A673 (cell line): ENCODE measurements around the gene NAAA. TPM values are rescaled to one million over a fixed set of nuclear protein-coding genes. Genes with fewer than 3 reads are reported as not detected.

Source experiments
- BruUV-seq: library from RNA; stranded (reverse); fragments of 400-500 nt; replicated peaks from 2 replicates; lab custom pipeline; 2021; lab: Mats Ljungman, UMichigan
- CTCF ChIA-PET: fragments of 300-600 bp; sonication (Branson Sonifier 250); formaldehyde crosslinking; loops from one replicate; lab custom pipeline; 2022; ENCODE audit warnings: antibody characterized with exemption; lab: Charles Lee
- POLR2A ChIA-PET: fragments of 300-600 bp; sonication (Branson Sonifier 250); formaldehyde crosslinking; loops from one replicate; lab custom pipeline; 2022; ENCODE audit warnings: antibody characterized with exemption; ENCODE audit not compliant: low non-redundant PET; lab: Charles Lee
- DNase-seq: peaks from one replicate; pipeline ENCODE4 v3.0.0-alpha.2; 2015; ENCODE audit warnings: low spot score
- H3K27ac ChIP-seq: fragments of 200-600 bp; sonication (generic); 2 replicates; pipeline ENCODE4 v1.5.1; 2016; ENCODE audit warnings: mixed run types, low read depth, mild to moderate bottlenecking, mixed read lengths, antibody characterized with exemption, low read length; ENCODE audit not compliant: poor library complexity, severe bottlenecking
- H3K27me3 ChIP-seq: fragments of 200-600 bp; sonication (generic); replicated peaks from 2 replicates; pipeline ENCODE4 v1.6.1; 2017; ENCODE audit warnings: mixed run types, low read depth, mild to moderate bottlenecking, mixed read lengths, antibody characterized with exemption, low read length; ENCODE audit not compliant: insufficient read depth, poor library complexity
- H3K36me3 ChIP-seq: fragments of 200-600 bp; sonication (generic); 2 replicates; pipeline ENCODE4 v1.6.1; 2016; ENCODE audit warnings: mixed run types, mild to moderate bottlenecking, mixed read lengths, antibody characterized with exemption, low read length; ENCODE audit not compliant: insufficient read depth, poor library complexity, severe bottlenecking
- H3K4me1 ChIP-seq: fragments of 200-600 bp; sonication (generic); 2 replicates; pipeline ENCODE4 v1.6.1; 2017; ENCODE audit warnings: mixed run types, mild to moderate bottlenecking, mixed read lengths, antibody characterized with exemption, low read length; ENCODE audit not compliant: insufficient read depth, poor library complexity, severe bottlenecking
- H3K4me3 ChIP-seq: fragments of 200-600 bp; sonication (generic); 2 replicates; pipeline ENCODE4 v1.5.1; 2016; ENCODE audit warnings: low read depth, mixed run types, mild to moderate bottlenecking, mixed read lengths, low read length; ENCODE audit not compliant: poor library complexity, severe bottlenecking
- H3K9me3 ChIP-seq: fragments of 200-600 bp; sonication (generic); 2 replicates; pipeline ENCODE4 v1.6.1; 2016; ENCODE audit warnings: mixed run types, low read depth, mild to moderate bottlenecking, mixed read lengths, antibody characterized with exemption, low read length; ENCODE audit not compliant: poor library complexity, severe bottlenecking
- EZH2 ChIP-seq: fragments of 200-600 bp; sonication (generic); IDR thresholded peaks from 2 replicates; pipeline ENCODE4 v1.6.1; 2017; ENCODE audit warnings: borderline replicate concordance, low read depth, mild to moderate bottlenecking, mixed read lengths, antibody characterized with exemption, low read length; ENCODE audit not compliant: poor library complexity, severe bottlenecking
- intact Hi-C: fragments of 100-400 bp; cut with micrococcal nuclease; formaldehyde crosslinking; loops from one replicate; pipeline ENCODE4 v1.10.0; 2022; ENCODE audit not compliant: unreplicated experiment
- total RNA-seq: library from RNA; stranded (reverse); gene quantifications from 2 replicates; pipeline ENCODE4 v1.2.3, GENCODE V29; 2021
- TF ChIP-seq, protein P1 (sequence below): fragments of 300-800, 200-600 bp; sonication (generic); conservative IDR thresholded peaks from 2 replicates; pipeline ENCODE4 v1.5.1; 2017; ENCODE audit warnings: low read depth, mild to moderate bottlenecking, antibody characterized with exemption, low read length, moderate library complexity, mixed read lengths

The NAAA gene
- total RNA-seq, 1 experiment from 2014 or later = 4.7 TPM

DNA sequence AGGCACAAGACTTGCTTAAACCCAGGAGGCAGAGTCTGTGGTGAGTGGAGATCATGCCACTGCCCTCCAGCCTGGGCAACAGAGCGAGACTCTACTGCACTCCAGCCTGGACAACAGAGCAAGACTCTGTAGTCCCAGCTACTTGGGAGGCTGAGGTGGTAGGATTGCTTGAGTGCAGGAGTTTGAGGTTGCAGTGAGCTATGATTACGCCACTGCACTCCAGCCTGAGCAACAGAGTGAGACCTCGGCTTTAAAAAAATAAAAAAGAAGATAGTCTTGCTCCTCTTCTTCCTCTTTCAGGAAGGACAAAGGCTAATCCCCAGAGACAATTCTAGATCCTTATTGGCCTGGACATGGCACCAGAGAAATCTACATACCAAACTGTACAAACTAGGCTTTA lies 32.8 kb downstream of the NAAA start:
- ChIA-PET CTCF (no interaction called here), POLR2A (interaction anchor here (0.6 kb wide), 2 partner anchors 12 to 393 kb away, joined by 3 read pairs; no protein-coding TSS in a partner anchor)
- no peaks in the 10 kb centered on the region for H3K27me3 ChIP-seq
- no peaks in the 10 kb centered on the region for H3K4me1 ChIP-seq
- intact Hi-C loops = no loop called here
- no peak overlapping the region for H3K27ac ChIP-seq
- TF ChIP-seq, protein P1, sequence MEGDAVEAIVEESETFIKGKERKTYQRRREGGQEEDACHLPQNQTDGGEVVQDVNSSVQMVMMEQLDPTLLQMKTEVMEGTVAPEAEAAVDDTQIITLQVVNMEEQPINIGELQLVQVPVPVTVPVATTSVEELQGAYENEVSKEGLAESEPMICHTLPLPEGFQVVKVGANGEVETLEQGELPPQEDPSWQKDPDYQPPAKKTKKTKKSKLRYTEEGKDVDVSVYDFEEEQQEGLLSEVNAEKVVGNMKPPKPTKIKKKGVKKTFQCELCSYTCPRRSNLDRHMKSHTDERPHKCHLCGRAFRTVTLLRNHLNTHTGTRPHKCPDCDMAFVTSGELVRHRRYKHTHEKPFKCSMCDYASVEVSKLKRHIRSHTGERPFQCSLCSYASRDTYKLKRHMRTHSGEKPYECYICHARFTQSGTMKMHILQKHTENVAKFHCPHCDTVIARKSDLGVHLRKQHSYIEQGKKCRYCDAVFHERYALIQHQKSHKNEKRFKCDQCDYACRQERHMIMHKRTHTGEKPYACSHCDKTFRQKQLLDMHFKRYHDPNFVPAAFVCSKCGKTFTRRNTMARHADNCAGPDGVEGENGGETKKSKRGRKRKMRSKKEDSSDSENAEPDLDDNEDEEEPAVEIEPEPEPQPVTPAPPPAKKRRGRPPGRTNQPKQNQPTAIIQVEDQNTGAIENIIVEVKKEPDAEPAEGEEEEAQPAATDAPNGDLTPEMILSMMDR = no peak
- TF ChIP-seq EZH2 = no peak
- BruUV-seq = no TSS peak
- no peak overlapping the region for H3K4me3 ChIP-seq
- no peaks in the 10 kb centered on the region for H3K36me3 ChIP-seq
- no peak for DNase-seq
- no peaks in the 10 kb centered on the region for H3K9me3 ChIP-seq

DNA sequence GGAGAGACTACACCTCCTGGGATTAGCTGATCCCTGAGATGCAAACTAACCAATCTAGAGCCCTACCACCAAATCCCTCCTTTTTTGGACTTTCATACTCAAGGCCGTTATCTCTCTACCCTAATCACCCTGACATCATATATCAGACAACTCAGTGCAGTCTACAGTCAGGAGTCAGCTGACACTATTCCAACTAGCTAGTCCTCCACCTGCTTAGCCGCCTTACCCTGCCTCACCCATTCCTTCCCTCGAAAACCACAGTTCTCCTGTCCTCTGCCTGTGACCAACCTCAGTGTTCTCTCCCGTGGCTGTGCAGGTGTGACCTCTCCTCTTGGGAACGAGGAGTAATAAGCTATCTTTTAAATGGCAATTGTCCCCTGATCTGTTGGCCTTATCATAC lies 36.7 kb downstream of the NAAA start:
- TF ChIP-seq EZH2 = no peak
- TF ChIP-seq, protein P1 = no peak
- Histone ChIP-seq H3K4me3 (no peak overlapping the region), H3K9me3 (no peaks in the 10 kb centered on the region), H3K27me3 (no peaks in the 10 kb centered on the region), H3K4me1 (no peaks in the 10 kb centered on the region), H3K36me3 (no peaks in the 10 kb centered on the region), H3K27ac (no peak overlapping the region)
- intact Hi-C loops = no loop called here
- DNase-seq = no peak
- CTCF ChIA-PET = no interaction called here
- BruUV-seq = no TSS peak
- POLR2A ChIA-PET = no interaction called here

DNA sequence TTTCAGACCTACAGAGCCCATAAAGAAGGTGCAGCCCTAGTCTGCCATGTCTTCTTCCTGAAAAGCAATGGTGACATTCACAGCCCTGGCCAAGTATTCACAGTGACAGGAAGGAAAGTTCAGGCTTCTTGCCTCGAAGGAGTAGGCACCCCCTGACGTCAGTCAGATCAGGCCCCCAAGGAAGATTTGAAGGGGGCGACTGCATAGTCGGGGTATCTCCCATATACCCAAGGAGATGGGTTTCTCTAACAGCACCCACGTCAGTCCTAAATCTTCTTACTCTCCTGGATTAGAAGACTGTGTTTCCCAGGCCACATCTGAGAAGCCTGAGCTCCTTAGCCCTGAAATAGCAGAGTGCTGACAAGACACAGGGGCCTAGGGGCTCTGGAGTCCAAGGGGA lies 38.5 kb downstream of the NAAA start, which contains the start of gene PPEF2:
TSS of gene PPEF2 (minus strand) at position 101 of the 400 bp plus-strand sequence. CDS start 6,127 bp downstream, outside the sequence.
- Histone ChIP-seq H3K4me1 (no peaks in the 10 kb centered on the region), H3K4me3 (no peak within 1 kb of the TSS), H3K36me3 (no peaks in the 10 kb centered on the region), H3K27me3 (no peaks in the 10 kb centered on the region), H3K9me3 (no peaks in the 10 kb centered on the region), H3K27ac (no peak within 1 kb of the TSS)
- intact Hi-C loops = no loop called here
- ChIA-PET CTCF (no interaction called here), POLR2A (no interaction called here)
- no peak for TF ChIP-seq EZH2
- TF ChIP-seq, protein P1 = no peak
- no TSS peak for BruUV-seq
- no peak for DNase-seq
